HEK293 (cell line): Measurements from ENCODE around the gene CACHD1.

Experiments used
- KLF1 ChIP-seq: fragments of 450-650 bp; formaldehyde crosslinking; IDR thresholded peaks from 2 replicates; pipeline ENCODE4 v1.5.1; 2016; ENCODE audit warnings: missing biosample characterization, missing genetic modification characterization
- KLF7 ChIP-seq: fragments of 450-650 bp; formaldehyde crosslinking; IDR thresholded peaks from 2 replicates; pipeline ENCODE4 v1.5.1; 2016; ENCODE audit warnings: missing biosample characterization, missing genetic modification characterization, borderline replicate concordance
- KLF8 ChIP-seq: fragments of 450-650 bp; formaldehyde crosslinking; IDR thresholded peaks from 2 replicates; pipeline ENCODE4 v1.5.1; 2016; ENCODE audit warnings: missing biosample characterization, missing genetic modification characterization
- TCF7L2 ChIP-seq: IDR thresholded peaks from 2 replicates; pipeline ENCODE4 v1.6.1; 2011; ENCODE audit warnings: low read depth, mild to moderate bottlenecking, inconsistent platforms, low read length, moderate library complexity, borderline replicate concordance
- YY1 ChIP-seq: fragments of 450-650 bp; formaldehyde crosslinking; IDR thresholded peaks from 2 replicates; pipeline ENCODE4 v1.5.1; 2018; ENCODE audit warnings: missing biosample characterization, missing genetic modification characterization
- ZBTB21 ChIP-seq: fragments of 450-650 bp; formaldehyde crosslinking; IDR thresholded peaks from 2 replicates; pipeline ENCODE4 v1.5.1; 2017; ENCODE audit warnings: missing biosample characterization, missing genetic modification characterization
- ZNF10 ChIP-seq: fragments of 450-650 bp; formaldehyde crosslinking; IDR thresholded peaks from 2 replicates; pipeline ENCODE4 v1.5.1; 2017; ENCODE audit warnings: missing biosample characterization, missing genetic modification characterization
- ZNF23 ChIP-seq: fragments of 450-650 bp; formaldehyde crosslinking; IDR thresholded peaks from 2 replicates; pipeline ENCODE4 v1.5.1; 2016; ENCODE audit warnings: missing biosample characterization, missing genetic modification characterization, borderline replicate concordance
- ZNF335 ChIP-seq: fragments of 450-650 bp; formaldehyde crosslinking; conservative IDR thresholded peaks from 2 replicates; pipeline ENCODE4 v1.5.1; 2016; ENCODE audit warnings: missing biosample characterization, missing genetic modification characterization
- ZNF341 ChIP-seq: fragments of 450-650 bp; formaldehyde crosslinking; IDR thresholded peaks from 2 replicates; pipeline ENCODE4; 2016; ENCODE audit warnings: low read depth, missing biosample characterization, missing genetic modification characterization
- ZNF514 ChIP-seq: fragments of 450-650 bp; formaldehyde crosslinking; IDR thresholded peaks from 2 replicates; pipeline ENCODE4 v1.5.1; 2016; ENCODE audit warnings: missing biosample characterization, missing genetic modification characterization
- ZNF530 ChIP-seq: fragments of 450-650 bp; formaldehyde crosslinking; IDR thresholded peaks from 2 replicates; pipeline ENCODE4 v1.5.1; 2016; ENCODE audit warnings: low read depth, missing biosample characterization, missing genetic modification characterization
- ZNF561 ChIP-seq: fragments of 450-650 bp; IDR thresholded peaks from 2 replicates; pipeline ENCODE4 v1.5.1; 2018; ENCODE audit warnings: missing biosample characterization, missing genetic modification characterization, borderline replicate concordance
- ZNF624 ChIP-seq: fragments of 450-650 bp; formaldehyde crosslinking; IDR thresholded peaks from 2 replicates; pipeline ENCODE4 v1.5.1; 2017; ENCODE audit warnings: missing biosample characterization, missing genetic modification characterization
- ZNF654 ChIP-seq: fragments of 450-650 bp; formaldehyde crosslinking; IDR thresholded peaks from 2 replicates; pipeline ENCODE4 v1.5.1; 2016; ENCODE audit warnings: low read depth, missing biosample characterization, missing genetic modification characterization
- ZNF660 ChIP-seq: fragments of 450-650 bp; IDR thresholded peaks from 2 replicates; pipeline ENCODE4 v1.5.1; 2018; ENCODE audit warnings: missing biosample characterization, mild to moderate bottlenecking, missing genetic modification characterization
- ZNF701 ChIP-seq: fragments of 450-650 bp; formaldehyde crosslinking; IDR thresholded peaks from 2 replicates; pipeline ENCODE4 v1.5.1; 2016; ENCODE audit warnings: missing biosample characterization, missing genetic modification characterization
- ZNF707 ChIP-seq: fragments of 450-650 bp; formaldehyde crosslinking; IDR thresholded peaks from 2 replicates; pipeline ENCODE4 v1.5.1; 2016; ENCODE audit warnings: missing biosample characterization, missing genetic modification characterization
- ZNF777 ChIP-seq: fragments of 450-650 bp; formaldehyde crosslinking; IDR thresholded peaks from 2 replicates; pipeline ENCODE4 v1.5.1; 2017; ENCODE audit warnings: missing biosample characterization, missing genetic modification characterization, borderline replicate concordance
- ZNF830 ChIP-seq: fragments of 450-650 bp; IDR thresholded peaks from 2 replicates; pipeline ENCODE4 v1.5.0; 2018; ENCODE audit warnings: missing biosample characterization, missing genetic modification characterization, low read depth, mild to moderate bottlenecking, moderate library complexity
- TF ChIP-seq, protein P1 (sequence below): fragments of 450-650 bp; formaldehyde crosslinking; IDR thresholded peaks from 2 replicates; pipeline ENCODE4; 2016; ENCODE audit warnings: missing biosample characterization, missing genetic modification characterization
- TF ChIP-seq, protein P2 (sequence below): fragments of 450-650 bp; formaldehyde crosslinking; IDR thresholded peaks from 2 replicates; pipeline ENCODE4 v1.5.1; 2016; ENCODE audit warnings: missing biosample characterization, missing genetic modification characterization
- TF ChIP-seq, protein P3 (sequence below): fragments of 450-650 bp; formaldehyde crosslinking; IDR thresholded peaks from 2 replicates; pipeline ENCODE4 v1.5.1; 2016; ENCODE audit warnings: missing biosample characterization, missing genetic modification characterization
- TF ChIP-seq, protein P4 (sequence below): fragments of 450-650 bp; formaldehyde crosslinking; IDR thresholded peaks from 2 replicates; pipeline ENCODE4 v1.5.1; 2016; ENCODE audit warnings: missing biosample characterization, missing genetic modification characterization
- TF ChIP-seq, protein P5 (sequence below): fragments of 450-650 bp; formaldehyde crosslinking; IDR thresholded peaks from 2 replicates; pipeline ENCODE4 v1.5.1; 2016; ENCODE audit warnings: missing biosample characterization, missing genetic modification characterization
- TF ChIP-seq, protein P6 (sequence below): fragments of 450-650 bp; formaldehyde crosslinking; IDR thresholded peaks from 2 replicates; pipeline ENCODE4 v1.5.1; 2016; ENCODE audit warnings: missing biosample characterization, missing genetic modification characterization
- TF ChIP-seq, protein P7 (sequence below): fragments of 450-650 bp; formaldehyde crosslinking; IDR thresholded peaks from 2 replicates; pipeline ENCODE4 v1.5.1; 2016; ENCODE audit warnings: missing biosample characterization, missing genetic modification characterization, borderline replicate concordance

CACHD1 gene

DNA sequence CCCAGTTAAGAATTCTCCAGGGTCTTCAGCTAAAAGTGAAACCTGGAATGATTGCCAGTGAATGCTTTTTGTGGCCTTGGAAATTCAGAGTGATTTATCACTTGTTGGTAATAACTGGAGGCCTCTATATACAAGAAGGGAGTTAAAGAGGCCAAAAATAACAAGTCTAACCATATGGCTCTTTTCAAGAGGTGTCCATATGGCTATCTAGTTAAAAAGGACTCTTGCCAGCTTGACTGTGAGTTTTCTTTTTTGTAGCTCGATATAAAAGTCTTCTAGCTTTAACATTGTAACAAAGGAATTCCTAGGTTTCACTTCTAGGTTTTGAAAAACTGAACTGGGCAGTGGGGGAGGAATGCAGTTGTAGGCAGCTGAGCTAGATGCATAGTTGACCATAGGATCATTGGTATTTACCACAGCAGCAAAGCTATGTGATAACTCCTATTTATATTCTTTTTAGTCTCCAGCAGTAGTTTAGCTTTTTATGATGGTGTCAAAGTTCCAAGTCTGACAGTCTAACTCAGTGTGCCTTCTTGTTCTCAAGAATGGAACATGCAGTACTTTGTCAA lies 44.4 kb downstream of the CACHD1 start (continued):
- TF ChIP-seq ZNF830 (tag by site-specific recombination): no peak
- TF ChIP-seq ZNF341 (tag by site-specific recombination): no peak
- TF ChIP-seq, protein P1, sequence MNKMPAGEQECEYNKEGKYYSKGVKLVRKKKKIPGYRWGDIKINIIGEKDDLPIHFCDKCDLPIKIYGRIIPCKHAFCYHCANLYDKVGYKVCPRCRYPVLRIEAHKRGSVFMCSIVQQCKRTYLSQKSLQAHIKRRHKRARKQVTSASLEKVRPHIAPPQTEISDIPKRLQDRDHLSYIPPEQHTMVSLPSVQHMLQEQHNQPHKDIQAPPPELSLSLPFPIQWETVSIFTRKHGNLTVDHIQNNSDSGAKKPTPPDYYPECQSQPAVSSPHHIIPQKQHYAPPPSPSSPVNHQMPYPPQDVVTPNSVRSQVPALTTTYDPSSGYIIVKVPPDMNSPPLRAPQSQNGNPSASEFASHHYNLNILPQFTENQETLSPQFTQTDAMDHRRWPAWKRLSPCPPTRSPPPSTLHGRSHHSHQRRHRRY (tag by site-specific recombination): no peak
- TF ChIP-seq TCF7L2: peak; percentile 75; the same call in 1 of the 2 replicates
- TF ChIP-seq ZNF777 (tag by site-specific recombination): no peak
- TF ChIP-seq ZNF660 (tag by site-specific recombination): peak; percentile 58; the same call in 1 of the 2 replicates
- TF ChIP-seq ZNF624 (tag by site-specific recombination): no peak
- 0 out of 2 replicates have a peak, but pooled peaks have one; percentile 20 for TF ChIP-seq ZNF10
- TF ChIP-seq, protein P2, sequence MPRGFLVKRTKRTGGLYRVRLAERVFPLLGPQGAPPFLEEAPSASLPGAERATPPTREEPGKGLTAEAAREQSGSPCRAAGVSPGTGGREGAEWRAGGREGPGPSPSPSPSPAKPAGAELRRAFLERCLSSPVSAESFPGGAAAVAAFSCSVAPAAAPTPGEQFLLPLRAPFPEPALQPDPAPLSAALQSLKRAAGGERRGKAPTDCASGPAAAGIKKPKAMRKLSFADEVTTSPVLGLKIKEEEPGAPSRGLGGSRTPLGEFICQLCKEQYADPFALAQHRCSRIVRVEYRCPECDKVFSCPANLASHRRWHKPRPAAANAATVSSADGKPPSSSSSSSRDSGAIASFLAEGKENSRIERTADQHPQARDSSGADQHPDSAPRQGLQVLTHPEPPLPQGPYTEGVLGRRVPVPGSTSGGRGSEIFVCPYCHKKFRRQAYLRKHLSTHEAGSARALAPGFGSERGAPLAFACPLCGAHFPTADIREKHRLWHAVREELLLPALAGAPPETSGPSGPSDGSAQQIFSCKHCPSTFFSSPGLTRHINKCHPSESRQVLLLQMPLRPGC (tag by site-specific recombination): 0 out of 2 replicates have a peak, but pooled peaks have one; percentile 61
- TF ChIP-seq, protein P3, sequence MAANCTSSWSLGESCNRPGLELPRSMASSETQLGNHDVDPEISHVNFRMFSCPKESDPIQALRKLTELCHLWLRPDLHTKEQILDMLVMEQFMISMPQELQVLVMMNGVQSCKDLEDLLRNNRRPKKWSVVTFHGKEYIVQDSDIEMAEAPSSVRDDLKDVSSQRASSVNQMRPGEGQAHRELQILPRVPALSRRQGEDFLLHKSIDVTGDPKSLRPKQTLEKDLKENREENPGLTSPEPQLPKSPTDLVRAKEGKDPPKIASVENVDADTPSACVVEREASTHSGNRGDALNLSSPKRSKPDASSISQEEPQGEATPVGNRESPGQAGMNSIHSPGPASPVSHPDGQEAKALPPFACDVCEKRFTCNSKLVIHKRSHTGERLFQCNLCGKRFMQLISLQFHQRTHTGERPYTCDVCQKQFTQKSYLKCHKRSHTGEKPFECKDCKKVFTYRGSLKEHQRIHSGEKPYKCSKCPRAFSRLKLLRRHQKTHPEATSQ (tag by site-specific recombination): no peak
- no peak for TF ChIP-seq ZNF514
- TF ChIP-seq ZNF701 (tag by site-specific recombination): no peak
- peak; percentile 73; the same call in 1 of the 2 replicates for TF ChIP-seq KLF7 (tag by site-specific recombination)
- TF ChIP-seq, protein P4, sequence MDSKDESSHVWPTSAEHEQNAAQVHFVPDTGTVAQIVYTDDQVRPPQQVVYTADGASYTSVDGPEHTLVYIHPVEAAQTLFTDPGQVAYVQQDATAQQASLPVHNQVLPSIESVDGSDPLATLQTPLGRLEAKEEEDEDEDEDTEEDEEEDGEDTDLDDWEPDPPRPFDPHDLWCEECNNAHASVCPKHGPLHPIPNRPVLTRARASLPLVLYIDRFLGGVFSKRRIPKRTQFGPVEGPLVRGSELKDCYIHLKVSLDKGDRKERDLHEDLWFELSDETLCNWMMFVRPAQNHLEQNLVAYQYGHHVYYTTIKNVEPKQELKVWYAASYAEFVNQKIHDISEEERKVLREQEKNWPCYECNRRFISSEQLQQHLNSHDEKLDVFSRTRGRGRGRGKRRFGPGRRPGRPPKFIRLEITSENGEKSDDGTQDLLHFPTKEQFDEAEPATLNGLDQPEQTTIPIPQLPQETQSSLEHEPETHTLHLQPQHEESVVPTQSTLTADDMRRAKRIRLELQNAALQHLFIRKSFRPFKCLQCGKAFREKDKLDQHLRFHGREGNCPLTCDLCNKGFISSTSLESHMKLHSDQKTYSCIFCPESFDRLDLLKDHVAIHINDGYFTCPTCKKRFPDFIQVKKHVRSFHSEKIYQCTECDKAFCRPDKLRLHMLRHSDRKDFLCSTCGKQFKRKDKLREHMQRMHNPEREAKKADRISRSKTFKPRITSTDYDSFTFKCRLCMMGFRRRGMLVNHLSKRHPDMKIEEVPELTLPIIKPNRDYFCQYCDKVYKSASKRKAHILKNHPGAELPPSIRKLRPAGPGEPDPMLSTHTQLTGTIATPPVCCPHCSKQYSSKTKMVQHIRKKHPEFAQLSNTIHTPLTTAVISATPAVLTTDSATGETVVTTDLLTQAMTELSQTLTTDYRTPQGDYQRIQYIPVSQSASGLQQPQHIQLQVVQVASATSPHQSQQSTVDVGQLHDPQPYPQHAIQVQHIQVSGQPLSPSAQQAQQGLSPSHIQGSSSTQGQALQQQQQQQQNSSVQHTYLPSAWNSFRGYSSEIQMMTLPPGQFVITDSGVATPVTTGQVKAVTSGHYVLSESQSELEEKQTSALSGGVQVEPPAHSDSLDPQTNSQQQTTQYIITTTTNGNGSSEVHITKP (tag by site-specific recombination): peak; percentile 74
- TF ChIP-seq, protein P5, sequence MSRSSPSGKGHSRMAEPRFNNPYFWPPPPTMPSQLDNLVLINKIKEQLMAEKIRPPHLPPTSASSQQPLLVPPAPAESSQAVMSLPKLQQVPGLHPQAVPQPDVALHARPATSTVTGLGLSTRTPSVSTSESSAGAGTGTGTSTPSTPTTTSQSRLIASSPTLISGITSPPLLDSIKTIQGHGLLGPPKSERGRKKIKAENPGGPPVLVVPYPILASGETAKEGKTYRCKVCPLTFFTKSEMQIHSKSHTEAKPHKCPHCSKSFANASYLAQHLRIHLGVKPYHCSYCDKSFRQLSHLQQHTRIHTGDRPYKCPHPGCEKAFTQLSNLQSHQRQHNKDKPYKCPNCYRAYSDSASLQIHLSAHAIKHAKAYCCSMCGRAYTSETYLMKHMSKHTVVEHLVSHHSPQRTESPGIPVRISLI (tag by site-specific recombination): no peak
- TF ChIP-seq YY1 (tag by site-specific recombination): no peak; the same call in 1 of the 2 replicates
- TF ChIP-seq ZNF23: no peak
- TF ChIP-seq, protein P6, sequence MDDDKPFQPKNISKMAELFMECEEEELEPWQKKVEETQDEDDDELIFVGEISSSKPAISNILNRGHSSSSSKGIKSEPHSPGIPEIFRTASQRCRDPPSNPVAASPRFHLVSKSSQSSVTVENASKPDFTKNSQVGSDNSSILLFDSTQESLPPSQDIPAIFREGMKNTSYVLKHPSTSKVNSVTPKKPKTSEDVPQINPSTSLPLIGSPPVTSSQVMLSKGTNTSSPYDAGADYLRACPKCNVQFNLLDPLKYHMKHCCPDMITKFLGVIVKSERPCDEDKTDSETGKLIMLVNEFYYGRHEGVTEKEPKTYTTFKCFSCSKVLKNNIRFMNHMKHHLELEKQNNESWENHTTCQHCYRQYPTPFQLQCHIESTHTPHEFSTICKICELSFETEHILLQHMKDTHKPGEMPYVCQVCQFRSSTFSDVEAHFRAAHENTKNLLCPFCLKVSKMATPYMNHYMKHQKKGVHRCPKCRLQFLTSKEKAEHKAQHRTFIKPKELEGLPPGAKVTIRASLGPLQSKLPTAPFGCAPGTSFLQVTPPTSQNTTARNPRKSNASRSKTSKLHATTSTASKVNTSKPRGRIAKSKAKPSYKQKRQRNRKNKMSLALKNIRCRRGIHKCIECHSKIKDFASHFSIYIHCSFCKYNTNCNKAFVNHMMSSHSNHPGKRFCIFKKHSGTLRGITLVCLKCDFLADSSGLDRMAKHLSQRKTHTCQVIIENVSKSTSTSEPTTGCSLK (tag by site-specific recombination): no peak
- TF ChIP-seq ZNF707 (tag by site-specific recombination): no peak
- TF ChIP-seq ZNF335 (tag by site-specific recombination): peak; percentile 40
- TF ChIP-seq ZBTB21 (tag by site-specific recombination): no peak
- TF ChIP-seq, protein P7, sequence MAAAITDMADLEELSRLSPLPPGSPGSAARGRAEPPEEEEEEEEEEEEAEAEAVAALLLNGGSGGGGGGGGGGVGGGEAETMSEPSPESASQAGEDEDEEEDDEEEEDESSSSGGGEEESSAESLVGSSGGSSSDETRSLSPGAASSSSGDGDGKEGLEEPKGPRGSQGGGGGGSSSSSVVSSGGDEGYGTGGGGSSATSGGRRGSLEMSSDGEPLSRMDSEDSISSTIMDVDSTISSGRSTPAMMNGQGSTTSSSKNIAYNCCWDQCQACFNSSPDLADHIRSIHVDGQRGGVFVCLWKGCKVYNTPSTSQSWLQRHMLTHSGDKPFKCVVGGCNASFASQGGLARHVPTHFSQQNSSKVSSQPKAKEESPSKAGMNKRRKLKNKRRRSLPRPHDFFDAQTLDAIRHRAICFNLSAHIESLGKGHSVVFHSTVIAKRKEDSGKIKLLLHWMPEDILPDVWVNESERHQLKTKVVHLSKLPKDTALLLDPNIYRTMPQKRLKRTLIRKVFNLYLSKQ (tag by site-specific recombination): no peak
- TF ChIP-seq ZNF654 (tag by site-specific recombination): no peak
- peak; percentile 41 for TF ChIP-seq KLF8 (tag by site-specific recombination)
- TF ChIP-seq ZNF561 (tag by site-specific recombination): peak; percentile 68
- no peak for TF ChIP-seq ZNF530
- no peak for TF ChIP-seq KLF1 (tag by site-specific recombination)
